ENCODE results near the gene PPP2R3A.

- TF ChIP-seq, protein P1, sequence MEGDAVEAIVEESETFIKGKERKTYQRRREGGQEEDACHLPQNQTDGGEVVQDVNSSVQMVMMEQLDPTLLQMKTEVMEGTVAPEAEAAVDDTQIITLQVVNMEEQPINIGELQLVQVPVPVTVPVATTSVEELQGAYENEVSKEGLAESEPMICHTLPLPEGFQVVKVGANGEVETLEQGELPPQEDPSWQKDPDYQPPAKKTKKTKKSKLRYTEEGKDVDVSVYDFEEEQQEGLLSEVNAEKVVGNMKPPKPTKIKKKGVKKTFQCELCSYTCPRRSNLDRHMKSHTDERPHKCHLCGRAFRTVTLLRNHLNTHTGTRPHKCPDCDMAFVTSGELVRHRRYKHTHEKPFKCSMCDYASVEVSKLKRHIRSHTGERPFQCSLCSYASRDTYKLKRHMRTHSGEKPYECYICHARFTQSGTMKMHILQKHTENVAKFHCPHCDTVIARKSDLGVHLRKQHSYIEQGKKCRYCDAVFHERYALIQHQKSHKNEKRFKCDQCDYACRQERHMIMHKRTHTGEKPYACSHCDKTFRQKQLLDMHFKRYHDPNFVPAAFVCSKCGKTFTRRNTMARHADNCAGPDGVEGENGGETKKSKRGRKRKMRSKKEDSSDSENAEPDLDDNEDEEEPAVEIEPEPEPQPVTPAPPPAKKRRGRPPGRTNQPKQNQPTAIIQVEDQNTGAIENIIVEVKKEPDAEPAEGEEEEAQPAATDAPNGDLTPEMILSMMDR (IDR thresholded peaks at IDR 0.05) = no peak
- TF ChIP-seq POLR2A (IDR thresholded peaks at IDR 0.05) = no peak
Measured at GRCh38 chr3:136152176-136152843, 186.8 kb downstream of the PPP2R3A start.

Measured in right lobe of liver (tissue), 4 donors.